Fibroblast of the aortic adventitia (primary cell): ENCODE measurements around the gene MAGI2. TPM values are rescaled to one million over a fixed set of nuclear protein-coding genes. Genes with fewer than 3 reads are reported as not detected.

Source experiments
- DNase-seq: peaks from one replicate; pipeline ENCODE4 v3.0.0-alpha.2; 2010; ENCODE audit warnings: low read depth
- H3K4me3 ChIP-seq: 2 replicates; pipeline ENCODE4 v1.5.1; 2011; ENCODE audit warnings: low read depth, mild to moderate bottlenecking, control low read depth, low read length, moderate library complexity
- CTCF ChIP-seq: IDR thresholded peaks from 2 replicates; pipeline ENCODE4 v1.5.1; 2011; ENCODE audit warnings: mild to moderate bottlenecking, low read length, control low read depth, inconsistent platforms; ENCODE audit not compliant: insufficient read depth
- total RNA-seq: library from RNA; depleted of rRNA; stranded (reverse); fragments of >200 nt; gene quantifications from 2 replicates; pipeline ENCODE4 v1.2.3, GENCODE V29; 2012; ENCODE audit warnings: low replicate concordance

MAGI2 gene
- total RNA-seq, 1 donor: 25.5 TPM

GRCh38 chr7:79320741-79321473 is 132.6 kb downstream of the MAGI2 start:
- DNase-seq: no peak
- no peak for TF ChIP-seq CTCF
- no peak overlapping the region for H3K4me3 ChIP-seq

DNA sequence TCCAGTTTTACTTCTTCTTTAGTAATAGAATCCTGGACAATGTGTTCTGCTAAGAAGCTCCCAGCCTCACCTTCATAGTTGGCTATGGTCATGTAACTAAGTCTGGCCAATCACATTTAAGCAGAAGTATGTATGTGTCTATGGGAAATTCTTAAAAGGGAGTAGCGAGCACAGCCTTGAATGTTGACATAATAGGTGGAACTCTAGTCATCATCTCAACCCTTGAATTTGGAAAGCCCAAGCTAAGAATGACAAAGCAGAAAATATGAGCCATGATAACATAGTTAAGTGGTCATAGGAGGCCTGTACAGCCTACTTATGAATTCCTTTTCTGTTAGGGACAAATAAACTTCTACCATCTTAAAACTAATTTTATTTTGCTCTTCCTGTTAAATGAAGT is 134.1 kb downstream of the MAGI2 start:
- H3K4me3 ChIP-seq: no peak overlapping the region
- peak; percentile 38 for DNase-seq
- TF ChIP-seq CTCF: no peak

DNA sequence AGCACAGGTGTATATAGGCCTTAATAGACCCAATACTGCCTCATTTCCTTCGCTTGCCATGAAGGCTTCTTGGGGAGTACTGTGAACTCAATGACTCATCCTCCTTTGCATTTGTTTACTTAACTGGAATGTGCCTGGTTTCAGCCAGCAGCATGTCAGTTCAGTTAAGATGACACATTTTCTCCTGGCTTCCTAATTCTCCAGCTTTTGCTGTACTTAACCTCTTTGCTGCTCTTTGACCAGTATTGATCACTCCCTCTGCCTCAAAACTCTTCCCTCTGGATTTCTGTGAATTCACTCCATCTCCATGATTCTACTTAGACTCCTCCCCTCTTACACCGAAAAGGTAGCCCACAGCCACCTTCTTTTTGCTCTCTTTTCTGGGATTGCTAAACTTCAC is 135.7 kb downstream of the MAGI2 start:
- peak; percentile 82 for DNase-seq
- no peak for TF ChIP-seq CTCF
- H3K4me3 ChIP-seq: no peak overlapping the region

DNA sequence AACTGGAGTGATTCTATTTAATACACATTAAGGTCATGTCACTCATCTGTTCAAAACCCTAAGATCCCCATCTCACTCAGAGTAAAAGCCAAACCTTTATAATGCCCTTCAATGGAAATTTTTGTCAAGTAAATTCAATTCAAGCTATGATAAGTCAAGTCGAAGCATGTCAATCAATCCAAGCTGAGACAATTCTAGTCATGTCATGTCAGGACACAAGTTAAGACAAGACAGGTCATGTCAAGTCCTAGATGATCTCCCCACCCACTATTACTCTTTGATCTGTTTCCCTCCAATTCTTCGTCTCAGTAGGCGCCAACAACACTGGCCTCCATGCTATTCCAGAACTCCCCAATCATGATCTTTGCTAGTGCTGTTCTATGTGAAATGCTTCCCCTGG is 141.4 kb downstream of the MAGI2 start:
- no peak overlapping the region for H3K4me3 ChIP-seq
- TF ChIP-seq CTCF: no peak
- no peak for DNase-seq

- H3K4me3 ChIP-seq: no peak overlapping the region
- TF ChIP-seq CTCF: peak; percentile 9
- DNase-seq: no peak
Observed at GRCh38 chr7:79308192-79308591, 145.3 kb downstream of the MAGI2 start.

DNA sequence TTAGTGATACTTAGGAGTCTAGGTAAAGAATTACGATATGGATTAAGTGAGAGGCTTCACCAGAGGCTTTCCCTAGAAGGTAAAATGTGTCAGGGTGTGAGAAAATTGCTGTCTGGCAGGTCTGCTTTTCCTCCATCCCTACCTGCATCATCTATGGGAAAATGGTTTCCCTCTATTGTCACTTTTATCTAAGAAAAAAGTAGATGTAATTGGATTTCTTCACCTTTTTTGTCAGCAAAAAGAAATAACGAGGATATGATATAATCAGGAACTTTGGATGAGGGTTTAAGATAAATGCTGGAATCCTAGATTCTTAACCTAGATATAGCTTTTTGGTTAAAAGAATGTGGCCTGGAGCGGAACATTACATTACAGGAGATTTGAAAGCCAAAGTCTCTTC is 146.1 kb downstream of the MAGI2 start:
- no peak for TF ChIP-seq CTCF
- no peak overlapping the region for H3K4me3 ChIP-seq

GRCh38 chr7:79304711-79305110 is 148.8 kb downstream of the MAGI2 start:
- DNase-seq: no peak
- H3K4me3 ChIP-seq: no peak overlapping the region
- no peak for TF ChIP-seq CTCF

More for the DNA sequence above, 146.1 kb downstream of the MAGI2 start:
- no peak for DNase-seq
